CD8-positive, alpha-beta memory T cell (primary cell): ENCODE measurements around the gene RUNDC3A. TPM values are rescaled to one million over a fixed set of nuclear protein-coding genes. Genes with fewer than 3 reads are reported as not detected.
"Not testable (repeated sequence)": the region's sequence is repeated elsewhere in the genome, so short reads cannot be mapped to it uniquely, and the experiment has no call there.

Experiments
- CTCF ChIA-PET: fragments of 350-600 bp; sonication (Branson Sonifier 250); formaldehyde crosslinking; loops from one replicate; lab custom pipeline; 2021; ENCODE audit warnings: antibody characterized with exemption; lab: Charles Lee
- POLR2A ChIA-PET: fragments of 350-600 bp; sonication (Branson Sonifier 250); formaldehyde crosslinking; loops from one replicate; lab custom pipeline; 2021; ENCODE audit warnings: antibody characterized with exemption; lab: Charles Lee
- DNase-seq, 5 donors: peaks; one replicate each; pipeline versions ENCODE4 v3.0.0 to v3.0.0-alpha.2; 2020 to 2022; ENCODE audit warnings: mixed read lengths in 1 of 5
- H3K27ac ChIP-seq: one replicate; pipeline ENCODE4 v1.7.0; 2013; ENCODE audit warnings: low read depth, mild to moderate bottlenecking, low read length, moderate library complexity
- H3K27me3 ChIP-seq: 2 replicates; pipeline ENCODE4 v1.7.0; 2013; ENCODE audit warnings: low read length, mild to moderate bottlenecking; ENCODE audit not compliant: insufficient read depth, poor library complexity, severe bottlenecking
- H3K36me3 ChIP-seq: 2 replicates; pipeline ENCODE4 v1.7.0; 2013; ENCODE audit warnings: mild to moderate bottlenecking, low read length, moderate library complexity; ENCODE audit not compliant: insufficient read depth
- H3K4me1 ChIP-seq: 2 replicates; pipeline ENCODE4 v1.7.0; 2013; ENCODE audit warnings: mild to moderate bottlenecking, low read length, moderate library complexity; ENCODE audit not compliant: insufficient read depth
- H3K4me3 ChIP-seq: 2 replicates; pipeline ENCODE4 v1.7.0; 2013; ENCODE audit warnings: mild to moderate bottlenecking, low read length
- H3K9me3 ChIP-seq: 2 replicates; pipeline ENCODE4 v1.7.0; 2013; ENCODE audit warnings: mild to moderate bottlenecking, low read length
- H3K27ac Mint-ChIP-seq, 8 donors: one replicate each; pipeline ENCODE4 v1.8.0; 2020 to 2021; ENCODE audit warnings: mixed read lengths in 8 of 8, mild to moderate bottlenecking in 6 of 8, inconsistent platforms in 3 of 8, moderate library complexity in 3 of 8
- H3K27me3 Mint-ChIP-seq, 2 donors: one replicate each; pipeline ENCODE4 v1.8.0; 2020 to 2021; ENCODE audit warnings: mixed read lengths in 2 of 2, mild to moderate bottlenecking in 1 of 2, moderate library complexity in 1 of 2
- H3K36me3 Mint-ChIP-seq, 3 donors: one replicate each; pipeline ENCODE4 v1.8.0; 2020 to 2021; ENCODE audit warnings: mixed read lengths in 3 of 3, inconsistent platforms in 1 of 3, mild to moderate bottlenecking in 1 of 3
- H3K4me1 Mint-ChIP-seq, 3 donors: one replicate each; pipeline ENCODE4 v1.8.0; 2020 to 2021; ENCODE audit warnings: mixed read lengths in 3 of 3, inconsistent platforms in 1 of 3, mild to moderate bottlenecking in 1 of 3
- H3K4me3 Mint-ChIP-seq, 7 donors: one replicate each; pipeline ENCODE4 v1.8.0; 2020 to 2021; ENCODE audit warnings: mixed read lengths in 7 of 7, mild to moderate bottlenecking in 6 of 7, moderate library complexity in 4 of 7, inconsistent platforms in 2 of 7
- H3K9me3 Mint-ChIP-seq, 5 donors: one replicate each; pipeline ENCODE4 v1.8.0; 2020 to 2022; ENCODE audit warnings: mixed read lengths in 5 of 5, mild to moderate bottlenecking in 3 of 5, moderate library complexity in 2 of 5, inconsistent platforms in 1 of 5
- polyA plus RNA-seq: library from polyadenylated mRNA; unstranded; fragments of 300-500 nt; fragmentation: Illumina TruSeq; gene quantifications from one replicate; pipeline ENCODE4 v1.2.3, GENCODE V29; 2021
- total RNA-seq, 2 experiments: library from RNA; stranded (reverse); gene quantifications; one replicate each; pipeline ENCODE4 v1.2.3, GENCODE V29; 2021

The RUNDC3A gene
- total and polyA plus RNA-seq, 3 experiments from 2014 or later: not detected

- ChIA-PET POLR2A (interaction anchor here (2.2 to 4.6 kb wide), 4 partner anchors 102 to 113 kb away, joined by 10 to 41 read pairs (median 21); partner anchors contain the start of gene UBTF), CTCF (interaction anchor here (4.3 kb wide), 1 partner anchor 113 kb away, joined by 50 read pairs; no protein-coding TSS in a partner anchor)
- H3K27me3 Mint-ChIP-seq: peaks cover 0 to 3% of the 10 kb centered on the region in 2 donors
- peaks cover 21% of the 10 kb centered on the region for H3K4me1 ChIP-seq
- peak overlapping the region; percentile 75 to 97 (median 79) for H3K4me3 Mint-ChIP-seq
- peaks cover 3 to 46% (median 4%) of the 10 kb centered on the region in 3 donors for H3K36me3 Mint-ChIP-seq
- peak overlapping the region; percentile 94 for H3K4me3 ChIP-seq
- peak overlapping the region in 5 of 8 donors; percentile 45 to 88 (median 53) for H3K27ac Mint-ChIP-seq
- H3K9me3 Mint-ChIP-seq: no peaks in the 10 kb centered on the region
- H3K27me3 ChIP-seq: no peaks in the 10 kb centered on the region
- DNase-seq: no peak
- H3K36me3 ChIP-seq: no peaks in the 10 kb centered on the region
- H3K4me1 Mint-ChIP-seq: peaks cover 26 to 31% (median 30%) of the 10 kb centered on the region in 3 donors
- H3K27ac ChIP-seq: peak overlapping the region; percentile 93
- no peaks in the 10 kb centered on the region for H3K9me3 ChIP-seq
These were observed 15.1 kb downstream of the RUNDC3A start for GRCh38 chr17:44323359-44324091.

DNA sequence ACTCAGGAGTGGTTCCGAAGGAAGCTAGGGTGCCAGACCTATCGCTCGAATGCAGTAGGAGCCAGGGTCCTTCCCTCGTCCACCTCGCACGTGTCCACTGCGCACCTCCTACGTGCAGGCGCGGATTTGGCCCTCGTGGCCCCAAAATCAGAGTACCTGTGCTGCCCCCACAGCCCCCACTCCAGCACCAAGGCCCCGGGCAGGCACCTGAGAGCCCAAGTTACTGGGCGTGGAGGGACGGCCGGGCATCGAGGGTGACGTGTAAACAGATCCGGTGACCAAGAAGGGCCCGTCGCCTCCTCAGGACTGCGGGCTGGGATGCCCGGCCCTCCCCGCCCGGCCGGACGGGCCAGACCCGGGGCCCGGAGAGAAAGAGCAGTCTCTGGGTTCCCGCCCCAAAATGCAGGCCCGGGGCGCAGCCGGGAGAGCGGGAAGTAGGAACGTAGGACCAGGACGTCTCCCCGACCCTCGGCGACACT is 15.7 kb downstream of the RUNDC3A start:
- peaks cover 26 to 31% (median 30%) of the 10 kb centered on the region in 3 donors for H3K4me1 Mint-ChIP-seq
- Histone ChIP-seq H3K36me3 (no peaks in the 10 kb centered on the region), H3K9me3 (no peaks in the 10 kb centered on the region), H3K27me3 (no peaks in the 10 kb centered on the region), H3K4me3 (peak overlapping the region; percentile 94), H3K4me1 (peaks cover 21% of the 10 kb centered on the region), H3K27ac (peak overlapping the region; percentile 93)
- H3K9me3 Mint-ChIP-seq: no peaks in the 10 kb centered on the region
- peak in 1 of 5 donors; percentile 51 for DNase-seq
- ChIA-PET POLR2A (interaction anchor here (2.2 to 4.6 kb wide), 4 partner anchors 103 to 113 kb away, joined by 10 to 41 read pairs (median 21); partner anchors contain the start of gene UBTF), CTCF (interaction anchor here (1.0 to 4.3 kb wide), 4 partner anchors 21 to 114 kb away, joined by 3 to 50 read pairs (median 8); partner anchors contain the start of genes GRN and UBTF)
- peaks cover 0 to 2% of the 10 kb centered on the region in 2 donors for H3K27me3 Mint-ChIP-seq
- H3K36me3 Mint-ChIP-seq: peaks cover 3 to 46% (median 4%) of the 10 kb centered on the region in 3 donors
- H3K4me3 Mint-ChIP-seq: peak overlapping the region; percentile 75 to 97 (median 79)
- H3K27ac Mint-ChIP-seq: peak overlapping the region in 5 of 8 donors; percentile 45 to 88 (median 53)

DNA sequence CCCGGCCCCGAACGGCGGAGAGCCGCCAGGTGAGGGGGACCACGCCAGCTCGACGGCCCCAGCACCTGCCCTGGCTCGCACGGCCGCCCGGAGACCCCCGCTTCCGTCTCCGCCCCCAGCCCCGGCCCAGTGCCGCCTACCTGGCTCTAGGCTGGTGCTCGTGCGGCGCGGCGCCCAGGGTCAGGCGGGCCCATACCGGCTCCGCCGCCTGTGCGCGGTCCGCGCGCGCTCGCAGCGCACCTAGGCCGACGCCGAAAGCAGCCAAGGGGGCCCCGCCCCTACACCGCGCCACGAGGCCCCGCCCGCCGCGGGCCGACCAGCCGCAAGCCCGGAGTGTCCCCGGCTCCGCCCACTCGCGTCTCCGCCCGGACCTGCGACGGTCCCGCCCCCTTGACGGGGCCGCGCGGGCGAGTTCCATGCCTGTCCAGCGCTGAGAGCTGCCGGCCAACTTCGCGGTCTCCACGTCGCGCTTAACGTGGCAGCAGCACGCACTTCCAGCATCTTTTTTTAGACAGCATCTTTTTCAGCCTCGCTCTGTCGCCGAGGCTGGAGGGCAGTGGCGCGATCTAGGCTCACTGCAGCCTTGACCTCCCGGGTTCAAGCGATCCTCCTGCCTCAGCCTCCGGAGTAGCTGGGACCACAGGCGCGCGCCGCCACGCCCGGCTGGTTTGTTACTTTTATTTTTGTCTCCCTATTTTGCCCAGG is 16.3 kb downstream of the RUNDC3A start, which contains the start of gene SLC25A39:
SLC25A39 (minus strand) TSS at position 253 of the 705 bp plus-strand sequence. CDS start 1,261 bp downstream, outside the sequence.
- peak within 1 kb of the TSS; percentile 91 to 98 (median 92) for H3K4me3 Mint-ChIP-seq
- no peaks in the 10 kb centered on the region for H3K9me3 Mint-ChIP-seq
- peaks cover 0 to 40% (median 0%) of the 10 kb centered on the region in 3 donors for H3K36me3 Mint-ChIP-seq
- no peaks in the 10 kb centered on the region for H3K36me3 ChIP-seq
- POLR2A ChIA-PET: interaction anchor here (0.6 to 4.6 kb wide), 5 partner anchors 103 to 183 kb away, joined by 5 to 41 read pairs (median 12); partner anchors contain the start of gene UBTF
- H3K4me3 ChIP-seq: peak within 1 kb of the TSS; percentile 94
- H3K9me3 ChIP-seq: no peaks in the 10 kb centered on the region
- peak; percentile 92 to 96 (median 94) for DNase-seq
- H3K27ac ChIP-seq: peak within 1 kb of the TSS; percentile 93
- H3K27me3 Mint-ChIP-seq: peaks cover 0 to 2% of the 10 kb centered on the region in 2 donors
- CTCF ChIA-PET: interaction anchor here (1.0 to 4.3 kb wide), 5 partner anchors 21 to 114 kb away, joined by 3 to 50 read pairs (median 10); partner anchors contain the start of genes GRN and UBTF
- peaks cover 21% of the 10 kb centered on the region for H3K4me1 ChIP-seq
- H3K4me1 Mint-ChIP-seq: peaks cover 26 to 31% (median 30%) of the 10 kb centered on the region in 3 donors
- H3K27ac Mint-ChIP-seq: peak within 1 kb of the TSS; percentile 92 to 99 (median 97)
- H3K27me3 ChIP-seq: no peaks in the 10 kb centered on the region

DNA sequence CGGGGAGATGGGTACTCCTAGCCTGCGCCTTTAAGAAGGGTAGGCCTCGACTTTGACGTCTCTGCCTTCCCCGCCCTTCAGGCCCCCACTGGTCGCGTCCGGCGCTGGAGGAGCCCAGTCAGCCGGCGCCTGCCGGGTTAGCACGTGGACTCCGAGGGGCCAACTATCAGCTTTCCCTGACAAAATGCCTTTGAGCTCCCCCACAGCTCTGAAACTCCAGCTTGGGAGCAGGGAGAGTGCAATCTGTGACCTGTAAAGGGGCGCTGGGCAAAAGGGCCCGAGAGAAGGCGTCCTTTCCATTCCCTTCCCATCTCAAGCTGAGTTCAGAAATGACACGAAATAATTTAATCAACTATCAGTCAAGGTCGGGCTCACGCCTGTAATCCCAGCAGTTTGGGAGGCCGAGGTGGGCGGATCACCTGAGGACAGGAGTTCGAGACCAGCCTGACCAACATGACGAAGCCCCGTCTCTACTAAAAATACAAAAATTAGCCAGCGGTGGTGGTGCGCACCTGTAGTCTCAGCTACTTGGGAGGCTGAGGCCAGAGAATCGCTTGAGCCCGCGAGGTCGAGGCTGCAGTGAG is 18.6 kb downstream of the RUNDC3A start:
- Histone ChIP-seq H3K27ac (no peak overlapping the region), H3K4me1 (peaks cover 21% of the 10 kb centered on the region), H3K4me3 (peak overlapping the region; percentile 38), H3K27me3 (no peaks in the 10 kb centered on the region), H3K36me3 (no peaks in the 10 kb centered on the region), H3K9me3 (no peaks in the 10 kb centered on the region)
- peaks cover 0 to 2% of the 10 kb centered on the region in 2 donors for H3K27me3 Mint-ChIP-seq
- H3K27ac Mint-ChIP-seq: peak overlapping the region; percentile 61 to 99 (median 86)
- peaks cover 0 to 19% (median 0%) of the 10 kb centered on the region in 3 donors for H3K36me3 Mint-ChIP-seq
- H3K4me1 Mint-ChIP-seq: peaks cover 32 to 36% (median 35%) of the 10 kb centered on the region in 3 donors
- no peaks in the 10 kb centered on the region for H3K9me3 Mint-ChIP-seq
- peak; percentile 90 to 98 (median 93) for DNase-seq
- POLR2A ChIA-PET: interaction anchor here (0.5 to 4.6 kb wide), 18 partner anchors 10 to 257 kb away, joined by 3 to 41 read pairs (median 6); partner anchors contain the start of genes ATXN7L3, GRN, HDAC5 and RUNDC3A
- CTCF ChIA-PET: interaction anchor here (0.7 to 4.3 kb wide), 7 partner anchors 18 to 123 kb away, joined by 4 to 50 read pairs (median 7); partner anchors contain the start of genes GRN and UBTF
- peak overlapping the region; percentile 51 to 98 (median 76) for H3K4me3 Mint-ChIP-seq

GRCh38 chr17:44327715-44328449 is 19.5 kb downstream of the RUNDC3A start:
- Histone ChIP-seq H3K27ac (no peak overlapping the region), H3K36me3 (no peaks in the 10 kb centered on the region), H3K4me3 (no peak overlapping the region), H3K4me1 (peaks cover 21% of the 10 kb centered on the region), H3K27me3 (no peaks in the 10 kb centered on the region), H3K9me3 (no peaks in the 10 kb centered on the region)
- peaks cover 30 to 32% (median 31%) of the 10 kb centered on the region in 3 donors for H3K4me1 Mint-ChIP-seq
- CTCF ChIA-PET: interaction anchor here (1.0 to 4.3 kb wide), 5 partner anchors 17 to 124 kb away, joined by 5 to 50 read pairs (median 8); partner anchors contain the start of genes GRN and UBTF
- POLR2A ChIA-PET: interaction anchor here (0.9 to 4.6 kb wide), 5 partner anchors 18 to 128 kb away, joined by 3 to 41 read pairs (median 23); partner anchors contain the start of genes ATXN7L3, GRN and UBTF
- H3K27ac Mint-ChIP-seq: peak overlapping the region in 3 of 8 donors; percentile 26 to 85 (median 85)
- H3K27me3 Mint-ChIP-seq: peaks cover 0 to 2% of the 10 kb centered on the region in 2 donors
- peak overlapping the region in 5 of 7 donors; percentile 45 to 98 (median 57) for H3K4me3 Mint-ChIP-seq
- no peak for DNase-seq
- H3K36me3 Mint-ChIP-seq: peaks cover 0 to 12% (median 0%) of the 10 kb centered on the region in 3 donors
- no peaks in the 10 kb centered on the region for H3K9me3 Mint-ChIP-seq

DNA sequence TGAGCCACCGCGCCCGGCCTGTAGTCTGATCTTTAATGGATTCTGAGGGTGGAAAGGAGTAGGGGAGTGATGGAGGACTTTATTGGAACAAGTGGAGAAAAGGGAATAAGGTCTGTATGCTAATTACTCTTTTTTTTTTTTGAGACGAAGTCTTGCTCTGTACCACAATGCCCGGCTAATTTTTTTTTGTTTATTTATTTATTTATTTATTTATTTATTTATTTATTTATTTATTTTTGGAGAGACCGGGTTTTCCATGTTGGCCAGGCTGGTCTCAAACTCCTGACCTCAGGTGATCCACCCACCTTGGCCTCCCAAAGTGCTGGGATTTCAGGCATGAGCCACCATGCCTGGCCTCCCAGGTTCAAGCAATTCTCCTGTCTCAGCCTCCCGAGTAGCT is 21.1 kb downstream of the RUNDC3A start:
- Mint-ChIP-seq H3K36me3 (peaks cover 0 to 12% (median 0%) of the 10 kb centered on the region in 3 donors), H3K4me1 (peaks cover 22 to 24% (median 23%) of the 10 kb centered on the region in 3 donors)
- not testable (repeated sequence) for DNase-seq, H3K27me3 ChIP-seq, H3K4me3 Mint-ChIP-seq, H3K4me1 ChIP-seq, H3K27me3 Mint-ChIP-seq, H3K27ac ChIP-seq, H3K4me3 ChIP-seq, H3K9me3 ChIP-seq, H3K36me3 ChIP-seq, H3K27ac Mint-ChIP-seq, H3K9me3 Mint-ChIP-seq
- CTCF ChIA-PET: interaction anchor here (1.4 to 4.6 kb wide), 7 partner anchors 9 to 128 kb away, joined by 3 to 100 read pairs (median 8); partner anchors contain the start of gene GRN
- POLR2A ChIA-PET: interaction anchor here (1.7 kb wide), 1 partner anchor 110 kb away, joined by 4 read pairs; the partner anchor contains the start of gene UBTF
